NCI-H82 treated with DMSO at 0.1 percent for 48 hours (cell line): ENCODE measurements around the gene FAM3D.
"Not testable (repeated sequence)": the region's sequence is repeated elsewhere in the genome, so short reads cannot be mapped to it uniquely, and the experiment has no call there.

Experiments
- DNase-seq: peaks from one replicate; lab custom pipeline; 2025; ENCODE audit not compliant: unreplicated experiment; lab: John Stamatoyannopoulos, UW

FAM3D gene

GRCh38 chr3:58666683-58667082, at the start of gene FAM3D:
Gene FAM3D, minus strand, starts transcription at chr3:58666774. Its CDS starts 11,211 bp downstream, at chr3:58655563.
- no peak for DNase-seq

DNA sequence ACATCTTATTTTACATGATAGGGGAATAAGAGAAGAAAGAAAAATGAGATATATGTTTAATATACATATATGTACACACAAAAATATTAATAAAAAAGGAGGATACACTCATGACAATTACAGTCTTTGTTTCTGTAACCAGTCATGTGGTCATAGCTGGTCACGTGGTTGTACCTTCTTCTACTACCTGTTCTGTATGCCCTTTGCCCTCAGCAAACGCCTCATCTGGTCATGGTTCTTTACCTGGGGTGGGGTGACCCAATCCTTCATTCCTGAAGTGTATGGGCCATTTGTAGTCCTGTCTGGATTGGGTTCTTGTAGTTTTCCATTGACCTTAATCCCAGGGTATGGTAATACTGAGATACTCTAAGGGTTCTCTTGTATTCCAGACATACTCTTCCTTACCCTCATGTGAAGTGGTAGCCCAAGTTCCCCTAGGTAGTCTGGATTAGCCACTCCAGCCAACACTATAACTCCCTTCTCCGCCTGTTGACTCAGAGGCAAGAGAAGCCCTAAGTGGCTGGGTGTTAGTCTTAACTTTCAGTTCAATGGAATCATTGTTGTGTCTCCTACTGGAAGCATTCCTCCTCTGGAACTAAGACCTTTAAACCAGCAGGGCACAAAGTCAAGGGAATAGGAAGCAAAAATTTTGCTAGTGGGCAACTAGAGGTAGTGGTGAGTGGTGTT, 47.3 kb upstream of the FAM3D start:
- no peak for DNase-seq

- no peak for DNase-seq
Observed at GRCh38 chr3:58711871-58712270, 45.3 kb upstream of the FAM3D start.

DNA sequence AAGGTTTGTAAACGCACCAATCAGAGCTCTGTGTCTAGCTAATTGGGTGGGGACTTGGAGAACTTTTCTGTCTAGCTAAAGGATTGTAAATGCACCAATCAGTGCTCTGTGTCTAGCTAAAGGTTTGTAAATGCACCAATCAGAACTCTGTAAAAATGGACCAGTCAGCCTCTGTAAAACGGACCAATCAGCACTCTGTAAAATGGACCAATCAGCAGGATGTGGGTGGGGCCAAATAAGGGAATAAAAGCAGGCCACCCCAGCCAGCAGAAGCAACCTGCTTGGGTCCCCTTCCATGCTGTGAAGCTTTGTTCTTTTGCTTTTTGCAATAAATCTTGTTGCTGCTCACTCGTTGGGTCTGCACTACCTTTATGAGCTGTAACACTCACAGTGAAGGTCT, 42.4 kb upstream of the FAM3D start:
- not testable (repeated sequence) for DNase-seq

DNA sequence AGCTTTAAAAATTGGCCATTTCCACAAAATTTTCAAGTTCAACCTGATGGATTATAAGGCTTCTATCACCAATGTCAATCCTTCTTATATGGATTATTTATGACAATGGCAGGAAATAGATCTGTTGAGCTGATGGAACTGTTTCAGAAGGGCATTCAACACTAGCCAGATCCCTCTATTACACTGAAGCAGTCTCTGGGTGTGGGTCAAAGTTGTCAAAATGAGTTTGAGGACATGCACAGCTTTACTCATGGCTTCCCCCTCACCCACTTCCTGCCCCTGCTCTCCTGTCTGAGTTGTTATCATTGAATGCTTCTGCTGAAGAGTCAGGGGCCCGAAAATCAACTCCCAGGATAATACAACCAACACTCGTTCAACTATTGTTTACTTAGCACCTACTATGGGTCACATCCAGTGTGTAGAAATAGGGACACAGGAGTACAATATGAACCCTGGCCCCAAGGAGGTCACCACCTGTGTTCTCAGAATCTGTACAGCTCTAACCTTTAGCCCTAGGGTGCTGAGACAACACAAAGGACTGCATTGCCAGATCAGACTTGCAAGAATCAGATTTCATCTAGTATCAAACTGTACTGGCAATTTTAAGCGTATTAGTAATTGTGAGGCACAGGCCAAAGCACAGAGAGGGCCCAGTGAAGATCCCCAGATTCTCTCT, 41.7 kb upstream of the FAM3D start:
- no peak for DNase-seq

GRCh38 chr3:58707390-58707930, 40.9 kb upstream of the FAM3D start:
- DNase-seq: no peak

DNA sequence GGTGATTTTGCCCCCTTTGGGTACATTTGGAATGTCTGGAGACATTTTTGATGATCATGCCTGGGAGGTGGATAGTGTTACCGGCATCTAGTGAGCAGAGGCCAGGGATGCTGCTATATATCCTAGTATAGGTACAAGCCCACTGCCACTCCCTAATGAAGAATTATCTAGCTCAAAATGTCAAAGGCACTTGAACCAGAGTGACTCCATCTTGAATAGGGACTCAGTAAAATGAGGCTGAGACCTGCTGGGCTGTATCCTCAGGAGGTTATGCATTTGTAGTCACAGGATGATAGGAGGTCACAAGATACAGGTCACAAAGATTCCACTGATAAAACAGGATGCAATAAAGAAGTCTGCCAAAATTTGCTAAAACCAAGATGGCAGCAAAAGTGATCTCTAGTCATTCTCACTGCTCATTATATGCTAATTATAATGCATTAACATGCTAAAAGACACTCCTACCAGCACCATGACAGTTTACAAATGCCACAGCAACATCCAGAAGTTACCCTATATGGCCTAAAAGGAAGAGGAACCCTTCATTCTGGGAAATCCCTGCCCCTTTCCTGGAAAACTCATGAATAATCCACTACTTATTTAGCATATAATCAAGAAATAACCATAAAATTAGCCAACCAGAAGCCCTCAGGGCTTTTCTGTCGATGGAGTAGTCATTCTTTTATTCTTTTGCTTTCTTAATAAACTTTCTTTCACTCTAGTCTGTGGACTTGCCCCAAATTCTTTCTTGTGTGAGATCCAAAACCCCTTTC, 40.0 kb upstream of the FAM3D start:
- DNase-seq: no peak

DNA sequence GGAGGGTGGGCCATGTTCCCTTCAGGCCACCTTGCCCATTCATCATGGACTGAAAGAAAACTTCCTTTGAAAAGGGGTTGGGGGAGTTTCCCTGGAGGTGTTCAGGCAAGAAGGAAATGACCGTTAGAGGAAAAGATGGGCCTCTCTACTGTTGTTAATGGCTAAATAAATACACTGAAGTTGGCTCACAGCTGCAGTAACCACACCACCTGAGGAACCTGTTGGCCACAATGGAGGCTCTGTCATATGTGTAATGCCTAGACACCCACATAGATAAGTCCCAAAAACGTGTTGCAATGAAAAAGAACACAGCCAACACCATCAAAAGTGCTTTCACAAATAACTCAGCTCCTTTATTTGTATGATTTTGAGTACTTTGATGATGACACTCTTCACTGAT, 38.2 kb upstream of the FAM3D start:
- DNase-seq: no peak

DNA sequence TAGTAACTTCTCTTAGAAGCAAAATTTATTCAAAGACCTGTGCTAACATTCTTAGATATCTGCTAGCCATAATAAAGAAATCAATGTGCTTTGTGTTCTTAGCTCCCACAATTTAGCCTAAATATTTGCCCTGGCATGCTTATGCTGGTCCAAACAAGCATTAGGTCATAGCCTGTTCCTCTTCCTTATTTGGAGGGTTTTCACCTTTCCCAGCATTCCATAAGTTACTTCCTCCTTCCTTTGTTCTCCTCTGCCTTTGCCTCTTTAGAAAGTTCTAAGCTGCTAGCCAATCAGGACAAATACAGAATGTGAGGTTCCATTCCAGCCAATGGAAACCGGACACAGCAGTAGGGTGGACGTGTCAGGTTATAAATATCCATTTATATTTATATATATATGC, 37.7 kb upstream of the FAM3D start:
- DNase-seq: not testable (repeated sequence)

- DNase-seq: no peak
Observed at GRCh38 chr3:58698246-58698645, 31.7 kb upstream of the FAM3D start.

- DNase-seq: no peak
Observed at GRCh38 chr3:58697561-58697960, 31.0 kb upstream of the FAM3D start.

GRCh38 chr3:58696813-58697212, 30.2 kb upstream of the FAM3D start:
- not testable (repeated sequence) for DNase-seq

GRCh38 chr3:58696093-58696492, 29.5 kb upstream of the FAM3D start:
- DNase-seq: no peak

DNA sequence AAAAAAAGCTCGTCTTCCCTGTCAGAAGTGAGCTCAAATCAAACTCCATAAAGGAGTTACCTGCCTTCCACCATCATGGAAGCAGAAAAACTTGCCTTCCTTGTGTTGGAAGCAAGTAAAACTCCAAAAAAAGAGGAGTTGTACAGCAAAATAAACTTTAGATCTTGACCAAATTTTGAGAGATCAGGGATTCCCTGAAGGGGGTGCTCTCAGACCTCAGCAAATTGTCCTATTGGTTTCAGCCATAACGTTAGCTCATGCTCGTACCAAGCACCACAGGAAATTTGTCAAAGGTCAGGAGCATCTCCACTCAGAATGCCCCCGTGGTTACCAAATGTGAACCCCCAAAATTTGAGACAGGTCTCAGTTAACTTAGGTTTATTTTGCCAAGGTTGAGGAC, 28.7 kb upstream of the FAM3D start:
- DNase-seq: not testable (repeated sequence)

DNA sequence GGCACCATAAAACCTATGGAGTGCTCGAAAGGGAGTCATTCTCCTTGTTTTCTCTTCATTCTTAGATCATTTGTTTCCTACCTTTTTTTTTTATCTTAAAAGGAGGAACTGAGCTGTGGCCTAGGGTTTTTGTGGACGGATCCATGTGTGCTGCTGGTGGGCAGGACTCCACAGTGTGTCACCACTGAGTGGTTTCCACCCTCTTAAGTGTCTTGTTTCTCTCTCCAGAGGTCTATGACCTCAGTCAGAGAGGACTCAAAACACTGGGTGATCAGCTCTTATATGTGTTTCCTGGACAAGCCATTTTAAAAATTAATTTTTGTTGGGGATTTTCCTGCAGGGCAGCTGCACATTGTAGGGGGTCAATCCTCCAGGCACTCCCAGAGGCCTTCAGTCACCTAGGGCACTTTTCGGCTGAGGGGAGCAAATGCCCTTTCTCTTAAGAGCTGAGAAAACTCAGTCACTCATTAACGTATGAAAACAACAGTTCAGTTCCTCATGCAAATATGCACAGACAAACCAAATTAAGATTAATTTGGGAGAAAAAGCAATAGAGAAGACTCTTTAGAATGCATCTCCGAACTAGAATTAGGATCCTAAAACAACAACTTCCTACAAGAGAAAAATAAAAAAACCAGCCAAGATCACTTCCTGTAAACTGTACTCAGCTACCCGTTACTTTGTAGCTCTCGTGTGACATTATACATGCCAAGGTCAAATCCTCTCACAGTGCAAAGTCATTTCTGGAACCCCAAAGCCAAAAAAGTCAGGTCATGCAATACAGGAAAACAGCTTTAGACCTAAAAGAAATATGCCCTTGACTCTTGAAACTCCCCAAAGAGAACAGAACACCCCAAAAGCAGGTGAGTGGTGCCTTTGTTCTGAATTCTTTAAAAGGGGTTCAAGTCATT, 27.6 kb upstream of the FAM3D start:
- no peak for DNase-seq

DNA sequence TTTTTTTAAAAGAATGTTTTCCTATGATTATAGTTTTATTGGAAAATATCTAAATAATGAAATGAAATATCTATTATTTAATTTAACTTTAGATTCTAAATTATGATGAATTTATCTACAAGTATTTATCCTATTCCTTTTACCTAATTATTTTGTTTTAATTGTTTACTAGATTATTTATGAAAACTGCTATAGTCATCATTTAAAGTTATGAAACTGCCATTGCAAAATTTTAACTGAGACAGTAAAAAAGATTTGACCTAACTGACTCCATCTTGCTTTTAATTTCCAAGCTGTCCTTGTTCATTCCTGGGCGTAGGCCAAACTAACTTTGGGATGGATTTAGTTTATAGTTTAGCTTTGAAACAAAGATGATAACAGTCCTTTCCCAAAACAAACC, 25.9 kb upstream of the FAM3D start:
- DNase-seq: no peak

DNA sequence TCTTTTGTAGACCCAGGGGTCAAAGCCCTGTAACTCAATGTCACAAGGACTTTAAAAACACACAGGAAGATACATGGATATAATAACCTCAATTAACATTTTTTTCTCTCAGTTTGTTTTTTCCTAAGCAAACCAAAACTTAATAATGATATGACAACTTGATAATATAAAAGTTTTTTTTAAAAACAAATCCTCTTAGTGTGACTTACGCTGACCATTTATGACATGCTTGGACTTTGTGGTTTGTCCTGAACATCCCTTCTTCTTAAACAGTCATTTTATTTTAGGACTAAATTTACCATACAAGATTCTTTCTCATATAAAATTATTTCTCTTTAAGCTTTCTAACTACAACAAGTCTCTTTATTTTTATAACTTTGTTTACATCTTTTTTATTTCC, 25.4 kb upstream of the FAM3D start:
- DNase-seq: no peak

- no peak for DNase-seq
Observed at GRCh38 chr3:58690490-58690889, 23.9 kb upstream of the FAM3D start.

GRCh38 chr3:58688574-58688973, 22.0 kb upstream of the FAM3D start:
- DNase-seq: no peak

DNA sequence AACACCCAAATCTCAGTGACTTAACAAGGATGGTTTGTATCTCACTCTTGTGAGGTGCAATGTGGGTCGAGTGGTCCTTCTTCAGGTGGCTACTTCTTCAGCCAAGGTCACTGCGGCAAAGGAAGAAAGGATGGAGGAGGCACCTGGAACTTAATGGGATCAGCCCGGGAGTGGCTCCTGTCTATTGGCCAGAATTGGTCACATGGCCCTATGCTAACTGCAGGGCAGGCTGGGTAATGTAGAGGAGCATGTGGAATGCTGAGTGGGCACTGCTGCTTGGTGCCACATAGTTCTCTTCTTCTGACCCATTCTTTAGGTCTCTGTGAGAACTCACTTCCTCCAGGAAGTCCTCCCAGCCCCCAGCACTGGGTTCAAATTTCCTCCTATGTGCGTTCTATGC, 20.3 kb upstream of the FAM3D start:
- DNase-seq: no peak

- DNase-seq: no peak
Observed at GRCh38 chr3:58685641-58686040, 19.1 kb upstream of the FAM3D start.
